Omental fat pad (tissue), 4 donors: Measurements from ENCODE around the gene CHRNA4. TPM values are rescaled to one million over a fixed set of nuclear protein-coding genes. Genes with fewer than 3 reads are reported as not detected.

ENCODE experiments used
- ATAC-seq: fragments of 150-250 bp; one replicate; pipeline ENCODE4 v1.9.1; 2016; ENCODE audit warnings: mild to moderate bottlenecking, moderate library complexity; ENCODE audit not compliant: low FRiP score
- DNase-seq: peaks from one replicate; pipeline ENCODE4 v3.0.0-alpha.2; 2019; ENCODE audit warnings: low spot score
- total RNA-seq, 4 donors: library from RNA; depleted of rRNA; stranded (reverse); fragments of >200 nt; gene quantifications; one replicate each; pipeline ENCODE4 v1.1.0, GENCODE V29; 2016
- TF ChIP-seq, protein P1 (sequence below), 3 donors: fragments of 450-650 bp; IDR thresholded peaks; one replicate each; pipeline ENCODE4 v1.5.1; 2016 to 2017; ENCODE audit warnings: antibody characterized with exemption in 3 of 3, mild to moderate bottlenecking in 3 of 3, moderate library complexity in 2 of 3

CHRNA4 gene
- total RNA-seq, 4 donors from 2014 or later = not detected

- DNase-seq (no peak), ATAC-seq (no peak)
- TF ChIP-seq, protein P1, sequence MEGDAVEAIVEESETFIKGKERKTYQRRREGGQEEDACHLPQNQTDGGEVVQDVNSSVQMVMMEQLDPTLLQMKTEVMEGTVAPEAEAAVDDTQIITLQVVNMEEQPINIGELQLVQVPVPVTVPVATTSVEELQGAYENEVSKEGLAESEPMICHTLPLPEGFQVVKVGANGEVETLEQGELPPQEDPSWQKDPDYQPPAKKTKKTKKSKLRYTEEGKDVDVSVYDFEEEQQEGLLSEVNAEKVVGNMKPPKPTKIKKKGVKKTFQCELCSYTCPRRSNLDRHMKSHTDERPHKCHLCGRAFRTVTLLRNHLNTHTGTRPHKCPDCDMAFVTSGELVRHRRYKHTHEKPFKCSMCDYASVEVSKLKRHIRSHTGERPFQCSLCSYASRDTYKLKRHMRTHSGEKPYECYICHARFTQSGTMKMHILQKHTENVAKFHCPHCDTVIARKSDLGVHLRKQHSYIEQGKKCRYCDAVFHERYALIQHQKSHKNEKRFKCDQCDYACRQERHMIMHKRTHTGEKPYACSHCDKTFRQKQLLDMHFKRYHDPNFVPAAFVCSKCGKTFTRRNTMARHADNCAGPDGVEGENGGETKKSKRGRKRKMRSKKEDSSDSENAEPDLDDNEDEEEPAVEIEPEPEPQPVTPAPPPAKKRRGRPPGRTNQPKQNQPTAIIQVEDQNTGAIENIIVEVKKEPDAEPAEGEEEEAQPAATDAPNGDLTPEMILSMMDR (IDR thresholded peaks at IDR 0.05) = no peak
Observed at GRCh38 chr20:63317601-63318291, 43.4 kb downstream of the CHRNA4 start.

DNA sequence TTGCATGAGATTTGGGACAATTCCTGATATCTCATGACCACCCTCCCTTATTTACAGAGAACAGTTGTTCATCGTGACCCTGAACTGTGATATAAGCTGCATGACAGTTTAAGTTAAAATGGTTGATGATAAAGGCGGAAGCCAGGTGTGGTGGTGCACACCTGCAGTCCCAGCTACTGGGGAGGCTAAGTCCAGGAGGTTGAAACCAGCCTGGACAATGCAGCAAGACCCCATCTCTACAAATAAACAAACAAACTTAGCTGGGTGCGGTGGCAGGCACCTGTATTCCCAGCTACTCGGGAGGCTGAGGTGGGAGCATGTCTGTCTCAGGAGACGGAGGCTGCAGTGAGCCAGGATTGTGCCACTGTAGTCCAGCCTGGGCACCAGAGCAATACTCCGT lies 44.1 kb downstream of the CHRNA4 start:
- no peak for DNase-seq
- ATAC-seq = no peak
- TF ChIP-seq, protein P1 (IDR thresholded peaks at IDR 0.05) = no peak

GRCh38 chr20:63316502-63316921 lies 44.6 kb downstream of the CHRNA4 start:
- no peak for DNase-seq
- ATAC-seq = no peak
- TF ChIP-seq, protein P1 (IDR thresholded peaks at IDR 0.05) = no peak

DNA sequence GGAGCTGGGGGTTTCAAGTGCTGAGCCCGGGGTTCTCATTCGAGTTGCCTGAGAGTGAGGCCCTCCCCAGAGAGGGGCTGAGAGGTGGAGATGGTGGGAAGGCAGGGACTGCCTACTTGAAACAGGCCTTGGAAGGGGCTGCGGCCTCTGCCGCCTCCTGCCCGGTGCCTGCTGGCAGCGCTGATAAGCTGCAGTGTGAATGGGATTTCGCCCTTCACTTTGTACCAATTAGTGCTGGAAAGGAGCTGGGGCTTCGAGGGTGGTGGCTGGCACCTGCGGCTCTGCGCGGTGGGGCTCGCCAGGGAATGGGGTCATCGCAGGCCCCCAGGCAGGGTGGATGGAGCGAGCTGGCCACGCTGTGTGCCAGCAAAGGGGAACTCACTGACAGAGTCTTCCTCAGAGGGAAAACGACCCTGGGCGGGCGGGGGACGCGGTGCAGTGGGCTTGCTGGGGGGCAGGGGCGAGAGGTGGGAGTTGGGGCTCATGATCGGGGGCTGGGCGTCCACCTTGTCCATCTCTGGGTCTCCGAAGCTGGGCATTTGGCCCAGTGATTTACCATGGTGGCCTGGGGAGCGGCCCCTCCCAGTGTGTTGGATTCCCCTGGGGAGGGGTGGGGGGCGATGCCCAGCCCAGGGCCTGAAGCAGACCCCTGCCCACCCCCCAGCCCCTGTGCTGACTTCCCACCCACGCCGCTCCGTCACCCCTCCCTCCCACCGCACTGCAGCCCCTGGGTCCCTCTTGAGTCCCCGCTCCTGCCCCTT lies 45.2 kb downstream of the CHRNA4 start:
- TF ChIP-seq, protein P1 (IDR thresholded peaks at IDR 0.05) = no peak
- DNase-seq (no peak), ATAC-seq (no peak)

DNA sequence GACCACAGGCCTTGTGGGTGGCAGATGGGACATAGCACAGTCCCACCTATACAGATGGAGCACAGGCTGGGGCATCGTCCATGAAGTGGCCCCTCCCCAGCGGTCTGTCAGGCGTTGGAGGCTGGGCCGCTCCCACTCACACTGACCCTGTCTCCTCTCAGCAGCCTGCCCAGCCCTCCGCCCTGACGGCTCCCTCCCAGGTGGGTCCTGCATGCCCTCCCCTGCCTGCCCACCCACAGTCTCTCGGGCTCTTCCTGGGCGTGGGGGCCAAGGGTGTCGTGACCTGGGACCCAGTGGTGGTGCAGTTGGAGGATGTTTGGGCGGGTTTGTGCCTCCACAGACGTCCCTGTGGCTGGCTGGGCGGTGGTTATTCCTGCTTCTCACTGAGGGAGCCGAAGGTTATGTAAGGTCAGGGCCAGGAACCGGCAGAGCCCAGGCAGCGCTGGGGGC lies 45.9 kb downstream of the CHRNA4 start:
- DNase-seq = no peak
- TF ChIP-seq, protein P1 (IDR thresholded peaks at IDR 0.05) = no peak
- ATAC-seq = no peak

DNA sequence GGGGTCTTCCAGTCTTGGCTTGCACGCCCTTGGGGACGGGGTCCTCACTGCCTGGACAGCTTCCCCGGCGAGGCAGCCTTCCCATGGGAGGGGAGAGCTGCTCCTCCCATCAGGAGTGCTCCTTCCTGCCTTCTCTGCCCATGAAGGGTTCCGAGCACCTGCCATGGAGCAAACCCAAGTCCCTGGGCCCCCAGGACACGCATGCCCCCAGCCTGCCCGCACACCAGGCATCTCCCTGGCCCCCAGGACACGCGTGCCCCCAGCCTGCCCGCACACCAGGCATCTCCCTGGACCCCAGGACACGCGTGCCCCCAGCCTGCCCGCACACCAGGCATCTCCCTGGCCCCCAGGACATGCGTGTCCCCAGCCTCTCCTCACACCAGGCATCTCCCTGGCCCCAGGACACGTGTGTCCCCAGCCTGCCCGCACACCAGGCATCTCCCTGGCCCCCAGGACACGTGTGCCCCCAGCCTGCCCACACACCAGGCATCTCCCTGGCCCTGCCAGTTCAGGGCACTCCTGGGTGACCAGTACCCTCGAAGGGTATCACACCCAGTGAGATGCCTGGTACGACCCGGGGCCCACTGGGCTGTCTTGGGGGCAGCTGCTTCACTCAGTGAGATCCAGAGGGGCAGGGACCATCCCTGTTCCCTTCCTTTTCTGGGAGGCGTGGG lies 46.4 kb downstream of the CHRNA4 start:
- DNase-seq = no peak
- no peak for ATAC-seq
- TF ChIP-seq, protein P1 (IDR thresholded peaks at IDR 0.05) = no peak
